HG03064 (cell line): ENCODE measurements around the gene CRX.
"Not testable (repeated sequence)": the region's sequence is repeated elsewhere in the genome, so short reads cannot be mapped to it uniquely, and the experiment has no call there.

Source experiments
- ATAC-seq: cut with Tn5 transposase; IDR thresholded peaks from one replicate; pipeline ENCODE4 v1.9.1; 2021; ENCODE audit warnings: low read depth; ENCODE audit not compliant: unreplicated experiment

The CRX gene

DNA sequence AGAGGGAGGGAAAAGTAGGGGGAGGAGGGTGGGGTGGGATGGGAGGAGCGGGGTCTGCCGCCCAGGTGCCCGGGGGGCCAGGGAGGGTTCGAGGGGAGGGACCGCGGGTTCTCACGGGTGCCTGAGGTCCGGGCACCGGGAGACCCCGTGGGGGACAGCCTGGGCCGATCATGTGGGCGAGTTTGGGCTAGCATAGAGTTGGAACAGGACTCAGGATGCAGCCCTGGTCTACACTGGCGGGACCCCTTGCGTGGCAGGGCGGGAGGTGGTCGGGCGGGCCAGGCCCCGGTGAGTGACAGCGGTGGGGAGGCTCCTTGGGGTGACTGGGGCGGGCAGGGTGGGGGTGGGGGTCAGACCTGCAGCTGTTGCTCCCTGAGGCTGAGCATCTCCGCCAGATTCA, 18.6 kb upstream of the CRX start:
- ATAC-seq, result not testable (repeated sequence)

DNA sequence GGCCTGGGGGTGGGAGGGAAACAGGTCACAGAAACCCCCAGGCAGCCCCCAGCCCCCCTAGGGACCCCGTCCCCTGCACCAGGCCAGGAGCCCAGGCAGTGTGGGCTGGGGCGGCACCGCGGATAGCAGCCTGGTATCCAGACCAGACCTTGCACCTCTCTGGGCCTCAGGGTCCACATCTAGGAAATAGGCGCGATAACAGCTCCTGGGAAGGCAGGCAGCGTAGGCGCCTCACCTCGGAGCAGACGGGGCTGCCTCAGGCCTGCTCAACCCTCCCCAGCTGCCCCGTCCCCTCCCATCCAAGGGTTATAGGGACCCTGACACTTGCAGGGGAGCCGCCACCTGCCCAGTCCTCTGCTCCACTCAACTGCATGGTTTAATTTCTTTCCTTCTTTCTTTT, 18.1 kb upstream of the CRX start:
- not testable (repeated sequence) for ATAC-seq

DNA sequence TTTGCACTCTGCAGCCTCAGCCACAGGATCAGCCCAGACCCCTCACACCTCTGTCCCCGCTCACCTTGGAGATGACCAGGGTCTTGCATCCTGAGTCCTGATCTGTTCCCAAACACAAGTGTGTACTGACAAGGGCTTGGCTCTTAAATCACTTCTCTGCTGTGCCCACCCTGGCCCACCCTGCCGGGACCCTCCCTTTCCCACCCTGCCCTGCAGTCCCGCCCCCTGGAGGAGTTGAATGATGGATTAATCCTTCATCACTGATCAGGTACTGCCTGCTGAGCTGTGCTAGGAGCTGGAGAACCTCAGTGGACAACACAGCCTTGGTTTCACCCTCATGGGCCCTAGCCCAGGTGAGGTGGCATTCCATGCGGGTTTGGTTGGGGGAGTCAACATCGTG, 17.3 kb upstream of the CRX start, which contains the start of gene TPRX1:
TSS of gene TPRX1 (minus strand) at position 101 of the 400 bp plus-strand sequence. CDS start at position 89, 12 bp downstream.
- not testable (repeated sequence) for ATAC-seq

DNA sequence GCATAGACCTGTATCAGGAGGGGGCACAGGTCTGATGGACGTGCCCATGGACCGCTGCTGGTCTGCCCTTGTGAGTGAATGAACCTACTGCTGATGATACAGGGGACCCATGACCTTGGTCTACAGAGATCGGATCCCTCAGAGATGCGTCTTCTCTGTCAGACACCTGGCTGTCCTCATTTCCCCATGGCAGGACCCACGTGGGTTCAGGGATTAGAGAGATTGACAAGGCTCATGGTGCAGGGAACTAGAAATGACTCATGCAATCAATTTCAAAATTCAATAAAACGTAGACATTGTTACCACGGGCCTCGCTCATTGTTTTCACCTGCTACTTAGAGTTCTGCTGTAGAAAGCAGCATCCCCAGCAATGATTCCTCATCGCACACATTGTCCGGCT, 16.4 kb upstream of the CRX start:
- ATAC-seq, result no peak

DNA sequence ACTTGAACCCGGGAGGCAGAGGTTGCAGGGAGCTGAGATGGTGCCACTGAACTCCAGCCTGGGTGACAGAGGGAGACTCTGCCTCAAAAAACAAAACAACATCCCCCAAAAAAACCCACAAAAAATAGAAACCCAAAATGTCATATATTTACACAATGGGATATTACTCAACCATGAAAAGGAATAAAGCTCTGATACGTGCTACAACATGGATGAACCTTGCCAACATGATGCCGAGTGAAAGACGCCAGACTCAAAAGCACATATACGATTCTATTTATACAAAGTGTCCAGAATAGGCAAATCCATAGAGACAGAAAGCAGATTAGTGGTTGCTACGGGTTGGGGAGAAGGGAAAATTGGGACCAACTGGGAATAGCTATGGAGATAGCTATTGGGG, 15.3 kb upstream of the CRX start:
- ATAC-seq, result no peak

DNA sequence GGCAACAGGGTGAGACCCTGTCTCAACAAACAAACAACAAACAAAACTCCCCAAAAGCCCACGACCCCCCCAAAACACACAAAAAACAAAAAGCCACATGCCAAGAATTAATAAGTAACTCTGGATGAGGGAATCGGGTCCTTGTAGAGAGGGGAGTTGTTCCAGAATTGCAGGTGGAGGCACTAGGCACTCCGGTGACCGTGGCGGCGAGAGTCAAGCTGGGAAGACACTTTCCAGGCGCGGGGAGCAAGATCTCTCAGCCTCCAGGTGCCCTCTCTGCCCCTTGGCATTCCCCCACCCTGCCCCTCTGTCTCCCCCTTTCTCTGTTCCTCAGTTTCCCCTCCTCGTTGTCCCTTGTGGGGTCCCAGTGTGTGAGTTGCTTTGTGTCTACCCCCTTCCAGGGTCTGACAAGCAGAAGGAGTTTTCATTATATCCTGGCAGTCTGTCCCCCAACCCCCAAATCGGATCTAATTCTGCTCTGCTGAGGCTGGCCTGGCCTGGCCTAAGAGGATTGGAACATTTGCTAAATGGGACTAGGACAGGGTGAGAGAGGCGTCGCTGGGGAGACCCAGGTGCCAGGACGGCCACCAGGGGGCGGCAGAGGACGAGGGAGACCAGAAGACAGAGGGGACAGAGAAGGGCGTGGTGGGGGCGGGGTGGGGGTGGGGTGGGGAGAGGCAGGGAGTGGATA, 8.3 kb upstream of the CRX start:
- no peak for ATAC-seq

DNA sequence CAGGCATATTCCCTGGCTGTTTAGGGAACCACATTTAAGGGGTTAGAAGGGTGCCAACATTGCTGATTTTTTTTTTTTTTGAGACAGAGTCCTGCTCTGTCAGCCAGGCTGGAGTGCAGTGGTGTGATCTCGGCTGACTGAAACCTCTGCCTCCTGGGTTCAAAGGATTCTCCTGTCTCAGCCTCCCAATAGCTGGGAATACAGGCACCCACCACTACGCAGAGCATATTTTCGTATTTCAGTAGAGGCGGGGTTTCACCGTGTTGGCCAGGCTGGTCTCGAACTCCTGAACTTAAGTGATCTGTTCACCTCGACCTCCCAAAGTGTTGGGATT, 7.8 kb upstream of the CRX start:
- no peak for ATAC-seq

DNA sequence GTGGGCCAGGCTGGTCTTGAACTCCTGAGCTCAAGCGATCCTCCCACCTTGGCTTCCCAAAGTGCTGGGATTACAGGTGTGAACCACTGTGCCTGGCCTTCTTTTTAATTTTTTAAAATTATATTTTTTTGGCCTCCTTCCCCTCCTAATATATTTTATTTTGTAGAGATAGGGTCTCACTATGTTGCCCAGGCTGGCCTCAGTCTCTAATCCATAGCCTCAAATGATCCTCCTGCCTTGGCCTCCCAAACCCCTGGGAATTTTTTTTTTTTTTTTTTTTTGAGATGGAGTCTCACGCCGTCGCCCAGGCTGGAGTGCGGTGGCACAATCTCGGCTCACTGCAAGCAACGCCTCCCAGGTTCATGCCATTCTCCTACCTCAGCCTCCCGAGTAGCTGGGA, 5.5 kb upstream of the CRX start:
- not testable (repeated sequence) for ATAC-seq

DNA sequence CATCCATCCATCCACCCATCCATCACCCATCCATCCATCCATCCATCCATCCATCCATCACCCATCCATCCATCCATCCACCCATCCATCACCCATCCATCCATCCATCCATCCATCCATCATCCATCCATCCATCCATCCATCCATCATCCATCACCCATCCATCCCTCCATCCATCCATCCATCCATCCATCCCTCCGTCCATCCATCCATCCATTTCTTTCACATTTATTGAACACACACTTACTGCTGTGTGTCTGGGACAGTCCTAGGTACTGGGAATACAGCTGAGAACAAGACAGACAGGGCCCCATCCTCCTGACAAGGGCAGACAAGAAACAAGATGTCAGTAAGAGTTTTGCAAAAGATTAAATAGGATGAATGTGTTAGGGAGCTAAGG, 3.5 kb upstream of the CRX start:
- ATAC-seq, result not testable (repeated sequence)

DNA sequence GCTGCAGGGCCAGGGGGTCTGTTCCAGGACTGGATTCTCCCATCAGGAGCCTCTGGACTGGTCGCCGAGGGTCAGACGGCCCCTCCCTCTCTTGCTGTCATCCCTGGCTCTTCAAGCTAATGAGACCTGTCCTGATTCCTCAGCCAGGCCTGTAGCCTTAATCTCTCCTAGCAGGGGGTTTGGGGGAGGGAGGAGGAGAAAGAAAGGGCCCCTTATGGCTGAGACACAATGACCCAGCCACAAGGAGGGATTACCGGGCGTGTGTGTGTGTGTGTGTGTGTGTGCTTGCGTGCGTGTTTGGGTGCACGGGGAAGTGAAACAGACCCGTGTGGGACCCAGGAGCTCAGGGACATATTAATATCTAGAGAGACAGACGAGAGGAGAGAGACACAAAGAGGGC, 1.9 kb upstream of the CRX start:
- ATAC-seq, result no peak

DNA sequence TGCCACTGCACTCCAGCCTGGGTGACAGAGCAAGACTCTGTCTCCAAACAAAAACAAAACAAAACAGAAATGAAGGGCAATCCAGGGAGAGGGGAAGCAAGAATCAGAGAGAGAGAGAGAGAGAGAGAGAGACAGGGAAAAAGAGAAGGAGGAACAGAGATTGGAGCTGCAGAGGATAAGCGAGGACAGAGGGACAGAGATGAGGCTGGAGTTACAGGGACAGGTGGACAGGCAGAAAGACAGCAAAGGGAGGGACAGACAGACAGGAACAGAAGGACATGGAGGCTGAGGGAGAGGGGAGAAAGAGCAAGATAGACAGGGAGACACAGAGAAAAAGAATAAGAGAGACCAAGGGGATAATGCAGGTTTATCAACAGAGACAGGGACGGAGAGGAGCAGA, 1.3 kb upstream of the CRX start:
- ATAC-seq, result no peak

DNA sequence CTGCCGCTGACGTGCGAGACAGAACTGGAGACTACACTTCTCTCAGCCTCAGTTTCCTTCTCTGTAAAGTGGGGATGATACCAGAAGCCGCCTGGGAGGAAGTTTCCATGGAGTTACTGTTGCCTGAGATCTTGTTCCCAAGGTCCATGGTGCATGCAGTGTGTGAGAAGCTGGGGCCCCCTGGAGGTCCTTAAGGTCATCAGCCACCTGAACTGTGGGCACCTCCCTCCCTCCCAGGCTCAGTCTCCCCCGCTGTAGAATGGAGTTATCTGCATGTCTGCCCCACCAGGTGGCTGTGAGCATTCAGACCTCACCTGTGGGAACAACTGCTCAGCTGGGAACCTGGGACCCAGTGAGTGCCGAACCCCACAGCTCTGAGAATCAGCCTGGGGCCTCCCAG, 2.7 kb downstream of the CRX start:
- ATAC-seq, result no peak

DNA sequence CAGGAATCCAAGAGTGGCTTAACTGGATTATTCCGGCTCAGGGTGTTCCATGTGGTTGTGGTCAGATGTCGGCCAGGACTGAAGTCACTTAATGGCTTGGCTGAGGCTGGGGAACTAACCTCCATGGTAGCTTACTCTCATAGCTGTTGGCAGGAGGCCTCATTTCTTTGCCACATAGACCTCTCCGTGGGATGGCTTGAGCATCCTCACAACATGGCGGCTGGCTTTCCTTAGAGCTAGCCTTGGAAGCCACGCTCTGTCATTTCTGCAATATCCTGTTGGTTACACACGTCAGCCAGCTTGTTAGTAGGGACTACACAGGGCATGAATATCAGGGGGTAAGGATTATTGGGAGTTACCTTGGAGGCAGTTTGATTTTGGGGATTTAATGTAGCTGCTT, 5.1 kb downstream of the CRX start:
- ATAC-seq, result no peak

DNA sequence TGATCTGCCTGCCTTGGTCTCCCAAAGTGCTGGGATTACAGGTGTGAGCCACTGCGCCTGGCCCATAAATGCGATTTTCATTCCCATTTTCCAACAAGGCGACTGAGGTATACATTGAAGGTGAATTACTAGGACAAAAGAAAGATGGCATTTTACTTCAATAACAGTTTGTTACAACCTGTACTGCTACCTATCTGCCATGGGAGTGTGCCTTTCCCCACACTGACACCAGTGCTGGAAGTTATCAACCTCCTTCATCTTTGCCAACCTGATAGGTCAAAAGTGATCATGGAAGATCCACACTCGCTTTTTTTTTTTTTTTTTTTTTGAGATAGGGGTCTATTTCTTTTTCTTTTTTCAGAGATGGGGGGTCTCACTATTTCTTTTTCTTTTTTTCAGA, 11.0 kb downstream of the CRX start:
- no peak for ATAC-seq

DNA sequence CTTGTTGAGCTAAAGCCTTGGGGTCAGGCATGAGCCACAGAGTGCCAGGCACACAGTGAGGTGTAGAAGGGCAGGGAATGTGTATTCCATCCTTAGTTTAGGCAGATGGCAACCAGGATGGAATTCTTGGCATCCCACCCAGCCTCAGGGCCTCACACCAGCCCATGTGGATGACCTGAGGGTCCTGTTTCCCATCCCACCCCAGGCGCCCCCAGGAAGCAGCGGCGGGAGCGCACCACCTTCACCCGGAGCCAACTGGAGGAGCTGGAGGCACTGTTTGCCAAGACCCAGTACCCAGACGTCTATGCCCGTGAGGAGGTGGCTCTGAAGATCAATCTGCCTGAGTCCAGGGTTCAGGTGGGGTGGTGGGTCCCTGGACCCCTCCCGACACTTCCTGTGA, 14.3 kb downstream of the CRX start:
- no peak for ATAC-seq

DNA sequence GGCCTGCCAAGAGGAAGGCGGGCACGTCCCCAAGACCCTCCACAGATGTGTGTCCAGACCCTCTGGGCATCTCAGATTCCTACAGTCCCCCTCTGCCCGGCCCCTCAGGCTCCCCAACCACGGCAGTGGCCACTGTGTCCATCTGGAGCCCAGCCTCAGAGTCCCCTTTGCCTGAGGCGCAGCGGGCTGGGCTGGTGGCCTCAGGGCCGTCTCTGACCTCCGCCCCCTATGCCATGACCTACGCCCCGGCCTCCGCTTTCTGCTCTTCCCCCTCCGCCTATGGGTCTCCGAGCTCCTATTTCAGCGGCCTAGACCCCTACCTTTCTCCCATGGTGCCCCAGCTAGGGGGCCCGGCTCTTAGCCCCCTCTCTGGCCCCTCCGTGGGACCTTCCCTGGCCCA, 17.7 kb downstream of the CRX start:
- no peak for ATAC-seq

DNA sequence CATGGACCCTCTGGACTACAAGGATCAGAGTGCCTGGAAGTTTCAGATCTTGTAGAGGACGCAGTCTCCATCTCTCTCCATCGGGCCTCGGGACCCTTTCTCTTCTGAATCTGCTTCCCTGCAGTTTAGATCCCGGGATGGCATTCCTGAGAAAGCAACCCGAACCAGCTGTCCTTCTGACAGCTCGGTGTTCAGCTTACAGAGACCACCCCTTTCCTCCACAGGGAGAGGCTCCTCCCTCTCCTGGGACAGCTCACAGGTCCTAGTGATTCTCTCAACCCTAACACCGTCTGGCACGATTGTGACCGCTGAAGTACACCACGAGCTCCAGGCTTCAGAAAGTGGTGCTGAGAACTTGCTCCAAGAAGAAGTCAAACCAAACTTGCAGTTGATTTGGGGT, 18.2 kb downstream of the CRX start:
- no peak for ATAC-seq

DNA sequence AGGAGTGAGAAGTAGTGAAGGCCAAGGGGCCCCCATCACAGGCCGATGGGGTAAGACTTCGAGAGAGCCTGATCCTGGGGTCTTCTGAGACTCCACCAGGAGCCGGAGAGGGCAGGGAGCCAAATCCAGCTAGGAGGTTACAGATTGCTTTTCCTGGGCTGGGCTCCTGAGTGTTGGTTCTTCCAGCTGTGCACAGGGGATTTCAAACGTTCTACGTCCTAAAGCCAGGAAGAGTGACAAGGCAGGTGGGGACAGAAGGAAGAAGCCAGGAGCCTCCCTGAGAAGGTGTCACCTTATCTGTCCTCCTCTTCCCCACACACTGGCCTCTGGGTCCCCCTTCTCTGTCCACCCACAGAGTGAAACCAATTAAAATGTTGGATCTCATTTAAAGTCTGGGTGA, 21.2 kb downstream of the CRX start:
- no peak for ATAC-seq

DNA sequence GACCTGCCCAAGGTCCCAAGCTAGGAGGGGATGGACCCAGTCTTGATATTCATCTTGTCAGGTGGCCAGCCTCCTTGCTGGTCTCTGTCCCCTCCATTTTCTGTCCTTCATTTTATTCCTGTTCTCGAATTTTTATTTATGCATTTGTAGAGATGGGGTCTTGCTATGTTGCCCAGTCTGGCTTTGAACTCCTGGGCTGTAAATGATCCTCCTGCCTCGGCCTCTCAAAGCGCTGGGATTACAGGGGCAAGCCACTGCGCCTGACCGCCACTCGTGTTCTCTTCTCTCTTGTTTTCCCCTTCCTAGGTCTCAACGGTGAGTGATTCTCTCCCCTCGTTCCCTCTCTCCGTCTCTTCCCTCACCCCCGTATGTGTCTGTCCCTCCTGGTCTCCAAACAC, 26.7 kb downstream of the CRX start:
- ATAC-seq, result no peak

DNA sequence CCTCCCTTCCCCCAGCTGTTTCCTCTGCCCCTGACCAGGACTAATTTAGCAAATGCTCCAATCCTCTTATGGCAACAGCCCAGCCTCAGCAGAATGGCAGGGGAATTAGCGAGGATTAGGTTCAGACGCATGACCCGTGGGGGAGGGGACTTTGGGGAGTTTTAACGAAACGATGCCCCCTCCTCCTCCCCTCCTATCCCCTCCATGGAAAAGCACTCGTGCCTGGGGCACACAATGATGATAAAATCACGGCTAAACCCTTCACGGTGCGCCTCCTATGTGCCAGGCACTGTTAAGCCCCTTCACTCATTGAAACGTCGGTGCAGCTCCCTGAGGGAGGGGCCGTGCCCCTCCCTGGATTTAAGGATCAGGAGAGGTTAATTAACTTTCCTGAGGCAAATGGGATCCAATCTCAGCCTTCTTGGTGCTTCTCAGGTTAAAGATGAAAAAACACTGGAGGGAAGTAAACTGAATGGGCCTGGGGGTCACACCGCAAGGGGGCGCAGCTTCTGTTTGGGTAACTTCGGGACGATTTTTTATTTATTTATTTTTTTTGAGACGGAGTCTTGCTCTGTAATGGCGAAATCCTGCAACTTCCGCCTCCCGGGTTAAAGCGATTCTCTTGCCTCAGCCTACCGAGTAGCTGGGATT, 27.2 kb downstream of the CRX start:
- ATAC-seq, result no peak

DNA sequence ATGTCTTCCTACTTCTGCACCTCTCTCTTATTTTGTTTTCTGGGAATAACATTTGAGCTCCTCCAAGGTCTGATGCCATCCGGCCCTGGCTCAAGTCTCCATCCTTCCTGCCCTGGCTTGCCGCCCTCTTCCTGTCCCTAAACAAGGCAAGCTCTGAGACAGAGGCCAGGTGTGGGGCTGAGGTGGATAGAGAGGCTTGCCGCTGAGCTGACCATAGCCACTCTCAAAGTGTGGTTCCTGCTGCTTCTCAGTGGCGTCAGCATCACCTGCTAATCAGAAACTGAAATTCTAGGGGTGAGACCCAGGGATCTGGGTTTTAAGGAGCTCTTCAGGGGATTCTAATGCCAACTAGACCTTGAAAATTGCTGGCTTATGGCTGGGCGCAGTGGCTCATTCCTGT, 31.3 kb downstream of the CRX start:
- no peak for ATAC-seq

DNA sequence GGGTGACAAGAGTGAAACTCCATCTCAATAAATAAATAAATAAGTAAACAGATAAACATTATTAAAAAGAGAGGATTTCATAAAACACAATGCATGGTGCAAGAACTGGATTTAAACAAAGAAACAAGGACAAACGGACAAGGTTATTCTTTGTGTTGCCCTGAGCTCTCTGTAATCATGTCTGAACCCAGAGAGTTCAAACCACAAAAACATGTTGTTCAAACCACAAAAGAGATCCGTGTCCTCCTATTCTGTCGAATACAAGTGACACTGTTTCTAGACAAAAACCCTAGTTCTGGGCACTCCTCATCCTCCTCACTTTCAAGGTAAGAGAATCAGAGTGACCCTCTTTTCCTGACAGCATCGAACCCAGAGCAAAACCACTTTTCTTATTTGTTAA, 32.7 kb downstream of the CRX start:
- ATAC-seq, result no peak

DNA sequence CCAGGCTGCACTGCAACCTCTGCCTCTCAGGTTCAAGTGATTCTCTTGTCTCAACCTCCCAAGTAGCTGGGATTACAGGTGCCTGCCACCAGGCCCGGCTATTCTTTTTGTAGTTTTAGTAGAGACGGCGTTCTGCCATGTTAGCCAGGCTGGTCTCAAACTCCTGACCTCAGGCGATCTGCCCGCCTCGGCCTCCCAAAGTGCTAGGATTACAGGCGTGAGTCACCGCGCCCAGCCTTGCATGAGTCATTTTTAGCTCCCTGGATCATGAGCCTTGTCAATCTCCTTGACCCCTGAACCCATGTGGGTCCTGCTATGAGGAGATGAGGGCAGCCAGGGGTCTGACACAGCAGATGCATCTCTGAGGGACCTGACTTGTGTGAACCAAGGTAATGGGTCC, 36.5 kb downstream of the CRX start:
- not testable (repeated sequence) for ATAC-seq
